GM18499 (cell line): Measurements from ENCODE around the gene VEZT.

Source experiments
- ATAC-seq: cut with Tn5 transposase; IDR thresholded peaks from one replicate; pipeline ENCODE4 v1.9.1; 2021; ENCODE audit warnings: moderate number of reproducible peaks; ENCODE audit not compliant: insufficient read depth, unreplicated experiment

Gene VEZT

GRCh38 chr12:95351748-95352147 is 134.1 kb downstream of the VEZT start:
- ATAC-seq = no peak
